ENCODE measurements around the gene LCN1. TPM values are rescaled to one million over a fixed set of nuclear protein-coding genes. Genes with fewer than 3 reads are reported as not detected.
"Not testable (repeated sequence)": the region's sequence is repeated elsewhere in the genome, so short reads cannot be mapped to it uniquely, and the experiment has no call there.

The LCN1 gene
- total RNA-seq, 2 experiments from 2014 or later: not detected

DNA sequence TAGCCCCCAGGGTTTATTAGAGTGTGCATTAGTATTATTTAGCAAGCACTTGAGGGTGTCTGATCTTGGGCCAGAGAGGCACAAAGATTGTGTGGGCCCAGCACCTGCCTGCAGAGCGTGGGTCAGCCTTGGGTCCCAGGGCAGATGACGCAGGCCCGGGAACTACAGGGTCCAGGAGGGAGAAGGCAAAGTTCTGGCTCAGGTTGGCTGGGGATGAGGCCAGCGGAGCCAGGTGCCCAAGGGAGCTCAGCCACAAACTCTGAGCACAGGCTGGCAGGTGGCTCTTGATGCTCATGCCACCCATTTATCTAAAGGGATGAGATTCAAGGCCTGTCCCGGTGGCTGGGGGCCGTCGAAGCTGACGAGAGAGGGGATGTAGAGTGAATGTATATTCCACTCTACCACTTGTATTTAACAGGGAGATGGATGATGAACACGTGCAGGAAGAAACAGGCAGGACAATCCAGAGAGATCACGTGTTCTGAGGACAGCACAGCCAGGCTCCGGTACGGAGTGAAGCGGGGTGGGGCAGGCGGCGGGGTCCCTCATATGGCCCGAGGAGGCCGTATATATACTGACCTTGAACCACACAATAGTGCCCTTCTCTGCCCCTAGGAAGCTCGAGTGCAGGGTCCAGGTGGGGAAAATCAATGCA, 23.9 kb downstream of the LCN1 start:
- intact Hi-C loops (cut with micrococcal nuclease; ENCODE audit: unreplicated experiment): no loop called here
- no peak overlapping the region for H3K4me3 ChIP-seq (ENCODE audit: low read depth, low read length, poor library complexity, severe bottlenecking)
- CTCF ChIA-PET (ENCODE audit: unreplicated experiment): no interaction called here
- no peaks in the 10 kb centered on the region for H3K36me3 ChIP-seq (ENCODE audit: insufficient read depth, low read length)
- BruUV-seq (replicated peaks): no TSS peak
- H3K9me3 ChIP-seq (ENCODE audit: low read length): no peaks in the 10 kb centered on the region
- no peaks in the 10 kb centered on the region for H4K20me1 ChIP-seq (ENCODE audit: insufficient read depth, low read length)
- H3K9me2 ChIP-seq (ENCODE audit: insufficient read depth, low read length): no peaks in the 10 kb centered on the region
- POLR2A ChIA-PET: no interaction called here
- no peak for DNase-seq (ENCODE audit: low spot score)
- H2AFZ ChIP-seq (ENCODE audit: low read length): no peak overlapping the region
- H3K4me2 ChIP-seq (ENCODE audit: low read length): no peak overlapping the region
- no peaks in the 10 kb centered on the region for H3K79me2 ChIP-seq (ENCODE audit: insufficient read depth, low read depth, low read length)
- no peak overlapping the region for H3K27ac ChIP-seq (ENCODE audit: low read depth, low read length, poor library complexity, severe bottlenecking)
- no peak for TF ChIP-seq EZH2phosphoT487 (IDR thresholded peaks at IDR 0.05; ENCODE audit: borderline replicate concordance, low read depth, low read length)
- TF ChIP-seq, protein P1, sequence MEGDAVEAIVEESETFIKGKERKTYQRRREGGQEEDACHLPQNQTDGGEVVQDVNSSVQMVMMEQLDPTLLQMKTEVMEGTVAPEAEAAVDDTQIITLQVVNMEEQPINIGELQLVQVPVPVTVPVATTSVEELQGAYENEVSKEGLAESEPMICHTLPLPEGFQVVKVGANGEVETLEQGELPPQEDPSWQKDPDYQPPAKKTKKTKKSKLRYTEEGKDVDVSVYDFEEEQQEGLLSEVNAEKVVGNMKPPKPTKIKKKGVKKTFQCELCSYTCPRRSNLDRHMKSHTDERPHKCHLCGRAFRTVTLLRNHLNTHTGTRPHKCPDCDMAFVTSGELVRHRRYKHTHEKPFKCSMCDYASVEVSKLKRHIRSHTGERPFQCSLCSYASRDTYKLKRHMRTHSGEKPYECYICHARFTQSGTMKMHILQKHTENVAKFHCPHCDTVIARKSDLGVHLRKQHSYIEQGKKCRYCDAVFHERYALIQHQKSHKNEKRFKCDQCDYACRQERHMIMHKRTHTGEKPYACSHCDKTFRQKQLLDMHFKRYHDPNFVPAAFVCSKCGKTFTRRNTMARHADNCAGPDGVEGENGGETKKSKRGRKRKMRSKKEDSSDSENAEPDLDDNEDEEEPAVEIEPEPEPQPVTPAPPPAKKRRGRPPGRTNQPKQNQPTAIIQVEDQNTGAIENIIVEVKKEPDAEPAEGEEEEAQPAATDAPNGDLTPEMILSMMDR (conservative IDR thresholded peaks at IDR 0.05; ENCODE audit: low read length): no peak
- no peaks in the 10 kb centered on the region for H3K4me1 ChIP-seq (ENCODE audit: insufficient read depth, low read length, poor library complexity, severe bottlenecking)

DNA sequence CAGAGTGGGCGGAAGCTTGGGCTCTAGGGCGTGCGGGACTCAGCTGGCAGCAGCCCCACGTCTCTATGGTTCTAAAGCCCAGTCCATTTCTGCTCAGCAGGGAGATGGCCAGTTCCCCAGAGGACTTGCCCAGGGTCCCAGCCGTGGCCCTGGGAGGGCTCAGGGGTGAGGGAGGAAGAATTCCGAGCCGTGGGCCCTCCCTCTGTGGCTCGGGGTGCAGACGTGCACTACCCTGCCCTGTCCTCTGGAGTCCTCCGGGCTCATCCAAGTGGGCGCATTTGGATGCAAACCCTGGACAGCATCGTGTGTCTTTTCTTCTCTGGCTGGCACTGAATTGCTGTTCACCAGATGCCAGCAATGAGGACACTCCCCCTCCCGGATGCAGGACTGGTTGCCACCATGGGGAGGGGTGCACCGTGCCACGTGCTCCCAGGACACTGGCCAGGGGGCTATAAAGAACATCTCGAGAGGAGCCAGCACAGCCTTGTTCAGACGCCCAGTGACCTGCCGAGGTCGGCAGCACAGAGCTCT, 24.5 kb downstream of the LCN1 start, which contains the start of gene OBP2A:
OBP2A (plus strand) TSS at position 481 of the 531 bp plus-strand sequence. CDS start 55 bp downstream, outside the sequence.
- POLR2A ChIA-PET; intact Hi-C loops (cut with micrococcal nuclease; ENCODE audit: unreplicated experiment); CTCF ChIA-PET (ENCODE audit: unreplicated experiment); H3K4me3 ChIP-seq (ENCODE audit: low read depth, low read length, poor library complexity, severe bottlenecking); H2AFZ ChIP-seq (ENCODE audit: low read length); H3K9me3 ChIP-seq (ENCODE audit: low read length); H3K4me1 ChIP-seq (ENCODE audit: insufficient read depth, low read length, poor library complexity, severe bottlenecking); H3K9me2 ChIP-seq (ENCODE audit: insufficient read depth, low read length); BruUV-seq (replicated peaks); DNase-seq (ENCODE audit: low spot score); H3K4me2 ChIP-seq (ENCODE audit: low read length); H3K27ac ChIP-seq (ENCODE audit: low read depth, low read length, poor library complexity, severe bottlenecking); H3K79me2 ChIP-seq (ENCODE audit: insufficient read depth, low read depth, low read length); H4K20me1 ChIP-seq (ENCODE audit: insufficient read depth, low read length); H3K36me3 ChIP-seq (ENCODE audit: insufficient read depth, low read length): not testable (repeated sequence)

DNA sequence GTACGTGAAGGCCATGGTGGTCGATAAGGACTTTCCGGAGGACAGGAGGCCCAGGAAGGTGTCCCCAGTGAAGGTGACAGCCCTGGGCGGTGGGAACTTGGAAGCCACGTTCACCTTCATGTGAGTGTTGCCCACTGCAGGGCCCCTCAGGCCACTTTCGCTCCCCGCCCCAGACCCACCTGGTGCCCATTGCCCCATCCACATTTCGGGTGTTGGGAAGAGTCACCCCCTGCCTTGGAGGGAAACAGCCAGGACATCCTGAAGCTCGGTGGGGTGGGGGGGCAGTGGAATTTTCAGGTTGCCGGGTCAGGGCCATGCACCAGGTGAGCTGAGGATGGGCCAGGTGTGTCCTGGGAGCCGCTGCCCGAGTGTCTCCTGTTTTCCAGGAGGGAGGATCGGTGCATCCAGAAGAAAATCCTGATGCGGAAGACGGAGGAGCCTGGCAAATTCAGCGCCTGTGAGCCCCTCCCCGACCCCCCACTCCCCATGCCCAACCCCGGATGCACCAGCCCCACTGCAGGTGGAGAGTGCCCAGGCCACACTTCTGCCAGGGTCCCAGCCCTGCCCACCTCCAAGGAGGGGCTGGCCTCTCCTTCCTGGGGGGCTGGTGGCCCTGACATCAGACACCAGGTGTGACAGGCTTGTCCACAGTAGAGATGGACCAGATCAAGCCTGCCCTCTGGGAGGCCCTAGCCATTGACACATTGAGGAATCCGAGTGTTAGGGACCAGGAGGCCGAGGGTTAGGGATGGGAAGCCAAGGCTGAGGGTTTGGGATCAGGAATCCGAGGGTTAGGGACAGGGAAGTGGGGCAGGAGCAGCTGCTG, 25.8 kb downstream of the LCN1 start:
- H3K4me2 ChIP-seq (ENCODE audit: low read length); H3K9me2 ChIP-seq (ENCODE audit: insufficient read depth, low read length); POLR2A ChIA-PET; H3K36me3 ChIP-seq (ENCODE audit: insufficient read depth, low read length); H3K4me1 ChIP-seq (ENCODE audit: insufficient read depth, low read length, poor library complexity, severe bottlenecking); DNase-seq (ENCODE audit: low spot score); intact Hi-C loops (cut with micrococcal nuclease; ENCODE audit: unreplicated experiment); H3K27ac ChIP-seq (ENCODE audit: low read depth, low read length, poor library complexity, severe bottlenecking); H2AFZ ChIP-seq (ENCODE audit: low read length); H4K20me1 ChIP-seq (ENCODE audit: insufficient read depth, low read length); H3K79me2 ChIP-seq (ENCODE audit: insufficient read depth, low read depth, low read length); H3K4me3 ChIP-seq (ENCODE audit: low read depth, low read length, poor library complexity, severe bottlenecking); BruUV-seq (replicated peaks); H3K9me3 ChIP-seq (ENCODE audit: low read length); CTCF ChIA-PET (ENCODE audit: unreplicated experiment): not testable (repeated sequence)
